ENCODE data around the gene SELENOT.

The SELENOT gene

GRCh38 chr3:150611666-150612065, 8.5 kb downstream of the SELENOT start:
- Histone ChIP-seq H3K79me2 (ENCODE audit: low read length) (peaks cover 82% of the 10 kb centered on the region), H4K20me1 (ENCODE audit: insufficient read depth, low read length) (peaks cover 62% of the 10 kb centered on the region), H3K4me1 (ENCODE audit: low read length) (peaks cover 41% of the 10 kb centered on the region), H3K27ac (ENCODE audit: low read length) (no peak overlapping the region), H3K9me2 (replicated peaks; ENCODE audit: insufficient read depth, low read length) (no peaks in the 10 kb centered on the region), H3K27me3 (replicated peaks; ENCODE audit: insufficient read depth, low read length) (no peaks in the 10 kb centered on the region), H3K36me3 (replicated peaks; ENCODE audit: insufficient read depth, low read length) (peaks cover 30% of the 10 kb centered on the region), H3F3A (ENCODE audit: insufficient read depth, low read length) (peaks cover 19% of the 10 kb centered on the region; the same call in 1 of the 2 replicates), H2AFZ (ENCODE audit: low read length) (no peak overlapping the region), H3K4me3 (ENCODE audit: low read length) (no peak overlapping the region), H3K4me2 (ENCODE audit: low read depth, low read length) (no peak overlapping the region), H3K9ac (ENCODE audit: low read length) (no peak overlapping the region), H3K9me3 (replicated peaks; ENCODE audit: insufficient read depth, low read length) (no peaks in the 10 kb centered on the region)
- no peak for DNase-seq
- TF ChIP-seq EZH2phosphoT487 (IDR thresholded peaks at IDR 0.05; ENCODE audit: low read length) (no peak), EZH2 (optimal IDR thresholded peaks at IDR 0.05; ENCODE audit: low read depth, low read length) (no peak)
- TF ChIP-seq, protein P1, sequence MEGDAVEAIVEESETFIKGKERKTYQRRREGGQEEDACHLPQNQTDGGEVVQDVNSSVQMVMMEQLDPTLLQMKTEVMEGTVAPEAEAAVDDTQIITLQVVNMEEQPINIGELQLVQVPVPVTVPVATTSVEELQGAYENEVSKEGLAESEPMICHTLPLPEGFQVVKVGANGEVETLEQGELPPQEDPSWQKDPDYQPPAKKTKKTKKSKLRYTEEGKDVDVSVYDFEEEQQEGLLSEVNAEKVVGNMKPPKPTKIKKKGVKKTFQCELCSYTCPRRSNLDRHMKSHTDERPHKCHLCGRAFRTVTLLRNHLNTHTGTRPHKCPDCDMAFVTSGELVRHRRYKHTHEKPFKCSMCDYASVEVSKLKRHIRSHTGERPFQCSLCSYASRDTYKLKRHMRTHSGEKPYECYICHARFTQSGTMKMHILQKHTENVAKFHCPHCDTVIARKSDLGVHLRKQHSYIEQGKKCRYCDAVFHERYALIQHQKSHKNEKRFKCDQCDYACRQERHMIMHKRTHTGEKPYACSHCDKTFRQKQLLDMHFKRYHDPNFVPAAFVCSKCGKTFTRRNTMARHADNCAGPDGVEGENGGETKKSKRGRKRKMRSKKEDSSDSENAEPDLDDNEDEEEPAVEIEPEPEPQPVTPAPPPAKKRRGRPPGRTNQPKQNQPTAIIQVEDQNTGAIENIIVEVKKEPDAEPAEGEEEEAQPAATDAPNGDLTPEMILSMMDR (IDR thresholded peaks at IDR 0.05; ENCODE audit: low read length), result no peak

- H3K9ac ChIP-seq (ENCODE audit: low read length), result no peak overlapping the region
- peaks cover 64% of the 10 kb centered on the region for H4K20me1 ChIP-seq (ENCODE audit: insufficient read depth, low read length)
- peaks cover 37% of the 10 kb centered on the region for H3K4me1 ChIP-seq (ENCODE audit: low read length)
- peaks cover 30% of the 10 kb centered on the region for H3K36me3 ChIP-seq (replicated peaks; ENCODE audit: insufficient read depth, low read length)
- TF ChIP-seq EZH2 (optimal IDR thresholded peaks at IDR 0.05; ENCODE audit: low read depth, low read length), result no peak
- TF ChIP-seq EZH2phosphoT487 (IDR thresholded peaks at IDR 0.05; ENCODE audit: low read length), result no peak
- no peaks in the 10 kb centered on the region for H3K27me3 ChIP-seq (replicated peaks; ENCODE audit: insufficient read depth, low read length)
- H3K4me2 ChIP-seq (ENCODE audit: low read depth, low read length), result no peak overlapping the region
- peaks cover 82% of the 10 kb centered on the region for H3K79me2 ChIP-seq (ENCODE audit: low read length)
- no peaks in the 10 kb centered on the region for H3K9me3 ChIP-seq (replicated peaks; ENCODE audit: insufficient read depth, low read length)
- no peak overlapping the region for H3K27ac ChIP-seq (ENCODE audit: low read length)
- no peak overlapping the region for H2AFZ ChIP-seq (ENCODE audit: low read length)
- H3K4me3 ChIP-seq (ENCODE audit: low read length), result no peak overlapping the region
- DNase-seq, result no peak
- peaks cover 23% of the 10 kb centered on the region; the same call in 1 of the 2 replicates for H3F3A ChIP-seq (ENCODE audit: insufficient read depth, low read length)
- H3K9me2 ChIP-seq (replicated peaks; ENCODE audit: insufficient read depth, low read length), result no peaks in the 10 kb centered on the region
These were observed 9.4 kb downstream of the SELENOT start for GRCh38 chr3:150612494-150612893.

- H3K27me3 ChIP-seq (replicated peaks; ENCODE audit: insufficient read depth, low read length), result no peaks in the 10 kb centered on the region
- no peak for DNase-seq
- H3K27ac ChIP-seq (ENCODE audit: low read length), result no peak overlapping the region
- TF ChIP-seq EZH2phosphoT487 (IDR thresholded peaks at IDR 0.05; ENCODE audit: low read length), result no peak
- TF ChIP-seq, protein P1 (IDR thresholded peaks at IDR 0.05; ENCODE audit: low read length), result no peak
- no peak for TF ChIP-seq EZH2 (optimal IDR thresholded peaks at IDR 0.05; ENCODE audit: low read depth, low read length)
- peaks cover 21% of the 10 kb centered on the region; the same call in 1 of the 2 replicates for H3F3A ChIP-seq (ENCODE audit: insufficient read depth, low read length)
- no peak overlapping the region for H3K9ac ChIP-seq (ENCODE audit: low read length)
- H3K79me2 ChIP-seq (ENCODE audit: low read length), result peaks cover 82% of the 10 kb centered on the region
- peaks cover 30% of the 10 kb centered on the region for H3K36me3 ChIP-seq (replicated peaks; ENCODE audit: insufficient read depth, low read length)
- H3K4me2 ChIP-seq (ENCODE audit: low read depth, low read length), result no peak overlapping the region
- H3K9me3 ChIP-seq (replicated peaks; ENCODE audit: insufficient read depth, low read length), result no peaks in the 10 kb centered on the region
- H3K4me3 ChIP-seq (ENCODE audit: low read length), result no peak overlapping the region
- no peak overlapping the region for H2AFZ ChIP-seq (ENCODE audit: low read length)
- H3K4me1 ChIP-seq (ENCODE audit: low read length), result peaks cover 31% of the 10 kb centered on the region
- H4K20me1 ChIP-seq (ENCODE audit: insufficient read depth, low read length), result peaks cover 62% of the 10 kb centered on the region
- no peaks in the 10 kb centered on the region for H3K9me2 ChIP-seq (replicated peaks; ENCODE audit: insufficient read depth, low read length)
These were observed 9.9 kb downstream of the SELENOT start for GRCh38 chr3:150613034-150613433.

- peaks cover 23% of the 10 kb centered on the region for H3K4me1 ChIP-seq (ENCODE audit: low read length)
- H4K20me1 ChIP-seq (ENCODE audit: insufficient read depth, low read length), result peaks cover 62% of the 10 kb centered on the region
These were observed 10.8 kb downstream of the SELENOT start for GRCh38 chr3:150613709-150614480.

More at GRCh38 chr3:150613709-150614480, 10.8 kb downstream of the SELENOT start:
- H3K4me2 ChIP-seq (ENCODE audit: low read depth, low read length), result no peak overlapping the region
- no peak overlapping the region for H3K9ac ChIP-seq (ENCODE audit: low read length)
- no peaks in the 10 kb centered on the region for H3K9me2 ChIP-seq (replicated peaks; ENCODE audit: insufficient read depth, low read length)
- H3K9me3 ChIP-seq (replicated peaks; ENCODE audit: insufficient read depth, low read length), result no peaks in the 10 kb centered on the region
- no peak overlapping the region for H2AFZ ChIP-seq (ENCODE audit: low read length)
- H3K4me3 ChIP-seq (ENCODE audit: low read length), result no peak overlapping the region
- peaks cover 27% of the 10 kb centered on the region for H3K36me3 ChIP-seq (replicated peaks; ENCODE audit: insufficient read depth, low read length)
- H3F3A ChIP-seq (ENCODE audit: insufficient read depth, low read length), result peaks cover 21% of the 10 kb centered on the region; the same call in 1 of the 2 replicates
- H3K27ac ChIP-seq (ENCODE audit: low read length), result no peak overlapping the region
- no peak for TF ChIP-seq EZH2phosphoT487 (IDR thresholded peaks at IDR 0.05; ENCODE audit: low read length)
- TF ChIP-seq, protein P1 (IDR thresholded peaks at IDR 0.05; ENCODE audit: low read length), result no peak
- no peak for TF ChIP-seq EZH2 (optimal IDR thresholded peaks at IDR 0.05; ENCODE audit: low read depth, low read length)
- no peak for DNase-seq
- H3K79me2 ChIP-seq (ENCODE audit: low read length), result peaks cover 82% of the 10 kb centered on the region
- H3K27me3 ChIP-seq (replicated peaks; ENCODE audit: insufficient read depth, low read length), result no peaks in the 10 kb centered on the region
